ENCODE measurements around the gene RPS21.

DNA sequence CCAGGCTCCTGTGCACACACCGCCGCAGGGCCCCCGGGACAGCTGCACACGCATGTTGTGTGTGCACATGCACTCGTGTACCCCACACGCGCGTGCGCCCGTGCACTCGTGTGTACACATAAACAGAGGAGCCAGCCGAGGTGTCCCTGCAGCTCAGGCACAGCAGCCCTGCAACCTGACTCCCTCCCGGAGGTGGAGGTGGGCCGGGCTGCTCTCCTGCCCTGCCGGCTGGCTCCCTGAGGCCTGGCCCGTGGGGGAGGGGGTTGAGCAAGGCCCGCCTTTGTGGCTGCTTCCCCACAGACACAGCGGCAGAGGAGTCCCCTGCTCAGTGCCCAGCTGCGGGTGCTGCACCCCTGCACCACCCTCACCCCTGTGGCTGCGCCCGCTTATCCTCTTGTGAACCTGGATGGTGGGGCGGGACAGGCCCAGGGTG lies 39.8 kb downstream of the RPS21 start:
- TF ChIP-seq, protein P1, sequence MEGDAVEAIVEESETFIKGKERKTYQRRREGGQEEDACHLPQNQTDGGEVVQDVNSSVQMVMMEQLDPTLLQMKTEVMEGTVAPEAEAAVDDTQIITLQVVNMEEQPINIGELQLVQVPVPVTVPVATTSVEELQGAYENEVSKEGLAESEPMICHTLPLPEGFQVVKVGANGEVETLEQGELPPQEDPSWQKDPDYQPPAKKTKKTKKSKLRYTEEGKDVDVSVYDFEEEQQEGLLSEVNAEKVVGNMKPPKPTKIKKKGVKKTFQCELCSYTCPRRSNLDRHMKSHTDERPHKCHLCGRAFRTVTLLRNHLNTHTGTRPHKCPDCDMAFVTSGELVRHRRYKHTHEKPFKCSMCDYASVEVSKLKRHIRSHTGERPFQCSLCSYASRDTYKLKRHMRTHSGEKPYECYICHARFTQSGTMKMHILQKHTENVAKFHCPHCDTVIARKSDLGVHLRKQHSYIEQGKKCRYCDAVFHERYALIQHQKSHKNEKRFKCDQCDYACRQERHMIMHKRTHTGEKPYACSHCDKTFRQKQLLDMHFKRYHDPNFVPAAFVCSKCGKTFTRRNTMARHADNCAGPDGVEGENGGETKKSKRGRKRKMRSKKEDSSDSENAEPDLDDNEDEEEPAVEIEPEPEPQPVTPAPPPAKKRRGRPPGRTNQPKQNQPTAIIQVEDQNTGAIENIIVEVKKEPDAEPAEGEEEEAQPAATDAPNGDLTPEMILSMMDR (IDR thresholded peaks at IDR 0.05) = no peak
- TF ChIP-seq POLR2A (IDR thresholded peaks at IDR 0.05) = no peak
